GM12892 (cell line): ENCODE measurements around the gene TDRD12.

Experiments
- POLR2A ChIP-seq: IDR thresholded peaks from 2 replicates; pipeline ENCODE4 v1.6.1; 2011; ENCODE audit warnings: low read depth, low read length, control low read depth
- POLR2AphosphoS5 ChIP-seq: IDR thresholded peaks from 2 replicates; pipeline ENCODE4 v1.6.1; 2011; ENCODE audit warnings: low read depth, low read length, control low read depth
- TAF1 ChIP-seq: IDR thresholded peaks from 2 replicates; pipeline ENCODE4 v1.6.1; 2011; ENCODE audit warnings: low read depth, mild to moderate bottlenecking, control low read depth, low read length, borderline replicate concordance

GRCh38 chr19:32873247-32873959, 153.8 kb downstream of the TDRD12 start:
- TF ChIP-seq POLR2A (no peak), POLR2AphosphoS5 (no peak), TAF1 (no peak)
